Adrenal gland (tissue), 5 donors: ENCODE results near the gene PACS2.

Source experiments
- CTCF ChIP-seq, 6 experiments: fragments of 450-650 bp in 4 of 6; fragments of 200-600 bp in 2 of 6; sonication (generic) in 1 of 6; IDR thresholded peaks; 1 replicate in 5 of 6; 2 replicates in 1 of 6; pipeline versions ENCODE4 v1.5.1 to v1.8.0; 2016 to 2021; ENCODE audit warnings: antibody characterized with exemption in 6 of 6, mild to moderate bottlenecking in 2 of 6, moderate library complexity in 1 of 6
- POLR2A ChIP-seq, 2 donors: fragments of 450-650 bp; IDR thresholded peaks; one replicate each; pipeline ENCODE4 v1.6.1; 2017; ENCODE audit warnings: antibody characterized with exemption in 2 of 2, mild to moderate bottlenecking in 2 of 2, moderate library complexity in 1 of 2
- donor health status: DM: no; HTN: no; CAD: no.

- TF ChIP-seq CTCF (IDR thresholded peaks at IDR 0.05) (no peak), POLR2A (IDR thresholded peaks at IDR 0.05) (no peak)
Measured at GRCh38 chr14:105316577-105316941, 2.0 kb downstream of the PACS2 start.
